Activated CD4-positive, alpha-beta T cell treated with anti-CD3 and anti-CD28 coated beads for 1 hour (primary cell): Measurements from ENCODE around the gene FSD1L.
"Not testable (repeated sequence)": the region's sequence is repeated elsewhere in the genome, so short reads cannot be mapped to it uniquely, and the experiment has no call there.

Experiments used
- DNase-seq: peaks from one replicate; pipeline ENCODE4 v3.0.0-alpha.2; 2020

The FSD1L gene

DNA sequence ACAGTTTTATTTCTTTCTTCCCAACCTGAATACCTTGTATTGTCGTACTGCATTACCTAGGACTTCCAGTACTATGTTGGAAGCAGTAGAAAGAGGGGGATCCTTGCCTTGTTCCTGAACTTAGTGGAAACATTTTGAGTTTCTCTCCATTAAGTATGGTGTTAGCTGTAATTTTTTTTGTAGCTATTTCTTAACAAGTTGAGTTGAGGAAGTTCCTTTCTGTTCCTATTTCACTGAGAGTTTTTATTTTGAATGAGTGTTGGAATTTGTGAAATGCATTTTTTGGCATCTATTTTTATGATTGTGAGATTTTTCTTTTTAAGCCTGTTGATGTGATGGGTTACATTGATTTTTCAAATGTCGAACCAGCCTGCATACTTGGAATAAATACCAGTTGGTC is 49.0 kb downstream of the FSD1L start:
- DNase-seq: no peak

DNA sequence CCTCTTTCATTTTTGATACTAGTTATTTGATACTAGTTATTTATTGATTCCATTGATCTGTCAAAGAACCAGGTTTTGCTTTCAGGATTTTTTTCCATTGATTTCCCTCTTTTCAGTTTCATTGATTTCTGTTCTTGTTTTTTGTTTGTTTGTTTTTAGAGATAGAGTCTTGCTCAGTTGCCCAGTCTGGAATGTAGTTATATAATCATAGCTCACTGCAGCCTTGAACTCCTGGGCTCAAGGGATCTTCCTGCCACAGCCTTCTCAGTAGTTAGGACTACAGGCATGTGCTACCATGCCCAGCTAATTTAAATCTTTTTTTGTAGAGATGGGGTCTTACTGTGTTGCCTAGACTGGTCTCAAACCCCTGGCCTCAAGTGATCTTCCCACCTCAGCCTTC is 49.9 kb downstream of the FSD1L start:
- DNase-seq: no peak

DNA sequence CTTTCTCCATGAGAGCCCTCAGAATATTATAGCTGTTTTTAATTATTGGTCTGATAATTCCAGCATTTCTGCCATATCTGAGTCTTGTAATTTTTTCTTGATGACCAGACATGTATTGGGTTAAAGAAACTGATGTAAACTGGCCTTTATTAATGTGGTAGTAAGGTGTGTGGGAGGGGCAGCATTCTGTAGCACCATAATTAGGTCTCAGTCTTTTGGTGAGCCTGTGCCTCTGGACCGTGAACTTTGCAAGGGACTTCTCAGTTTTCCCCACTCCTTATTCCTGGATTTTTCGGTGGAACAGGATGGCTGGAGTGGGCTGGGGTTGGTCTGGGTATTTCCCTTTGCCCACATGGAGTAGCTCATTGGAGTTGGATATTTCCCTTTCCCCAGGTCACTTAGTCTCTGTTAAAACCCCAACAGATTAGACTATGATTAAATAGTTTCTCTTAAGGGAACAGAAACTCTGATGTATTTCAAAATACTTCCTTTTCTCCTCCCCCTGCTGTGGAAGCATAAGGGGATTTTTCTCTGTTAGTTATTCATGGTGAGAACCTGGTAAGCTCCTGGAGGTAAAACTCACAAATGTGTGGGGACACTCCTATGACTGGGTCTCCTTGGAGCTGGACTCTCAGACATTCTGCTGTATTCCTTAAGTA is 52.4 kb downstream of the FSD1L start:
- DNase-seq: no peak

DNA sequence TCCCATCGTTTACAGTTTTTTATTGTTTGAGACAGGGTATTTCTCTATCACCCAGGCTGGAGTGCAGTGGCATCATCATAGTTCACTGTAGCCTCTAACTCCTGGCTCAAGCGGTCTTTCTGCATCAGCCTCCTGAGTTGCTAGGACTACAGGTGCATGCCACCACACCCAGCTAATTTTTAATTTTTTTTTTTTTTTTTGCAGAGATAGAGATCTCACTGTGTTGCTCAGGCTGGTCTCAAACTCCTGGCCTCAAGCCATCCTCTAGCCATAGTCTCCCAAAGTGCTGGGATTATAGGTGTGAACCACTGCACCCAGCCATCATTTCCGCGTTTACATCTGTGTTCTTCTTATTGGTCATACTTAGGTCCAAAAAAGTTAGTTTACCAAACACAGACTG is 53.6 kb downstream of the FSD1L start:
- DNase-seq: no peak

DNA sequence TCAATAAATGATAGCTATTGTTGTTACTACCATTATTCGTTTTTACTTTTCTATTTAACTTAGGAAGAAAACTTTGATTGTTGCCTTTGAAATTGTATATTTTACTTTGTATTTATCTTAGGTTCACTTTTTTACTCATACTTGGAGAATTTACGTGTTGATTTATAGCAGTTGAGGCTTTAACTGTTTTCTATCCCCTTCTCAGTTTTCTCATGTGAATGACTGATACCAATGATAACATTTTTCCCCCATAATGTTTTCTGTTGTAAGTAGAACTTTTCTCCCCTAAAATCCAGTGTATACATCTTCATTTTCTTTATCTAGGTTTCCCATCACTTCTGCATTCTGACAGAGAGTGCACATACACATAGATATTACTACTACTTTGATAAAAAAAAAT is 54.4 kb downstream of the FSD1L start:
- no peak for DNase-seq

DNA sequence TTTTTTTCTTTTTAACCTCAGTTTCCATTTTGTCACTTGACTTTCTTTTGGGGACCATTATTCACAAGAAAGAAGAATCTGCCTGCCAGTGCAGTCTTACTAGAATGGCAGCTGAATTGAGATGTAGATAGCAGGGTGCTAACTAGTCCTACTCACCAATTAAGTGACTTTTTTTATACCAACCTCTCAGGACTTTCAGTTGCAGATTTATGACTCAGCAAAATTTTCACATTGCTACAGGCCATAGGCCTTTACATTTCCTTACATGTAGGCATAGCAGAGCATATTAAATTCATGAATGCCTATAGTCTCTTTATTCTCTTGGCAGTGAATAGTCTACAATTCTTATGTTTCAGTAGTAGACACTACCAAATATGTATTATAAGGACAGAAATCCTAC is 56.0 kb downstream of the FSD1L start:
- no peak for DNase-seq

DNA sequence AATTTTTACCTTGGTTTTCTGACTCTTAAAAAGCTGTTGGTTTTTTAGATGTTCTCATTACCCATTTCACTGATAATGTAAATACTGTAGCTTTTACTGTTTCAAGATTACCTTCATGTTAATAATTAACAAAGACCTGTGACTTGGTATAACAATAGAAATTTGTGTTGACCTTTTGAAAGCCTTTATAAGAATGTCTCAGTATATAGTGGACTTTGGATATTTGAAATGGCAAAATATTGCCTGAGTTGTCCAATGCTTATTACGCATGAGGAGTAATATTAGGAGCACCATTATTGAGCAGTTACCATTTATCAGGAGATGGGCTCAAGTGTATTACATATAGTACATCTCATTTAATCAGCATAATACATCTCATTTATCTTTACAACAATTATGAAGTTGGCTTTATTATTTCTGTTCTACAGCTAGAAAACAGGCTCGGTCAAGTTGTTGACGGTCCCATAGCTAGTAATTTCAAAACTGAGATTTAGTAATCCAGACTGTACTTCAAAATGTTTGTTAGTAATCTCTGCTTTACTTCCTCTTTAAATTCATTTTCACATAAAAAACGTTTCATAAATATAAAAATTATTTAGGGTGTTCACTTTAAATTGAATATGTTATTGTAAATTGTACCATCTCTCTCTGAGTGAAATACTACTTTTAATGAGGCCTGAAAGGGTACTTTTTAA is 59.4 kb downstream of the FSD1L start:
- no peak for DNase-seq

DNA sequence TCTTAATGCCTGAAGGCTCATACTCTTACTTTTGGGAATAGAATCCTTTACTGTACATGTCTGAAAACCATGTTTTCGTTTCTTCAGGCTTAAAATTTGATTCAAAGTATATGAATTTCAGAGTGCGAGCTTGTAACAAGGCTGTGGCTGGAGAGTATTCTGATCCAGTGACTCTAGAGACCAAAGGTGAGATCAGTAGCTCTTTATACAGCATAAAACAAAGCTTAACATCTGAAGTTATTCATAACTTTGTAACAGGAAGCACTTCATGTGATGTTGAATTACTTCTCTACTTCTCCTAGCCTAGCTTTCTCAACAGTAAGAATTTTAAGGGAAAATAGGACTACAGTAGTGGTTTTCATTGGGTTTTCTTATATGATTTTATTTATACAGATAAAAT is 60.7 kb downstream of the FSD1L start:
- DNase-seq: no peak

DNA sequence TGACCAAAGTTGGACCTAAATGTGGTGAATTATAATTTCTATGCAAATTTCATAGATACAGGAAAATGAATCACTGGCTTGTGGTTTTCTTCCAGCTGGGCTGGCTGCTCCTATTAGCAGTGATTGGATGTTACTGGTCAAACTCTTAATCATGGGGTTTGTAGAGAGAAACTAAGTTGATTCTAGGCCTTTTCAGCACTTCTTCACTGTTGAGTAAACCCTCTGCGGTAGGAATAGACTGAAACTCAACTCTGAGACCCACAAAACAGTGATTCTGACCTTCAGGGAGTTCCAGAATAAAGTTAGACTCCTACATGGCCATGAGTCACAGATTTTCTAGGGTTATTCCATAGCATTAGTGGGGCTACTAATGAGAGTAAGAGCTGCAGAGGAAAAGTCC is 62.2 kb downstream of the FSD1L start:
- DNase-seq: no peak

DNA sequence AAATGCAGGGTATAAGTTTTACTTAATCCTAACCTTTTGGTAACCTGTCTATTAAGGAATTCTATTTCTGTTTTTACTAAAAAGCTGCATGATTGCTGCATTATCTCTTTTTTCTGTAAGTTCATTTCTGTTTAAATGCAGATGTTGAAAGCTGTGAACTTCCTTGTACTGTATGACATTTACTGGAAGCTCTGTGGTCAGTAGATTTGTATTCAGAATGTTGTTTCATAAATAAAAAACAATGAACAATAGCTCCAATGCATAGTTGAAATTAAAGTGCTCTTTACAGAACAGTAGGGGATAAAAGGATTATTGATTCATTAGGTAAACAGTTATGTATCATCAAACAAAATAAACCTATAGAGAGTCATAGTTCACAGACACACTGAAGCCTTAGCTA is 63.6 kb downstream of the FSD1L start:
- DNase-seq: no peak

DNA sequence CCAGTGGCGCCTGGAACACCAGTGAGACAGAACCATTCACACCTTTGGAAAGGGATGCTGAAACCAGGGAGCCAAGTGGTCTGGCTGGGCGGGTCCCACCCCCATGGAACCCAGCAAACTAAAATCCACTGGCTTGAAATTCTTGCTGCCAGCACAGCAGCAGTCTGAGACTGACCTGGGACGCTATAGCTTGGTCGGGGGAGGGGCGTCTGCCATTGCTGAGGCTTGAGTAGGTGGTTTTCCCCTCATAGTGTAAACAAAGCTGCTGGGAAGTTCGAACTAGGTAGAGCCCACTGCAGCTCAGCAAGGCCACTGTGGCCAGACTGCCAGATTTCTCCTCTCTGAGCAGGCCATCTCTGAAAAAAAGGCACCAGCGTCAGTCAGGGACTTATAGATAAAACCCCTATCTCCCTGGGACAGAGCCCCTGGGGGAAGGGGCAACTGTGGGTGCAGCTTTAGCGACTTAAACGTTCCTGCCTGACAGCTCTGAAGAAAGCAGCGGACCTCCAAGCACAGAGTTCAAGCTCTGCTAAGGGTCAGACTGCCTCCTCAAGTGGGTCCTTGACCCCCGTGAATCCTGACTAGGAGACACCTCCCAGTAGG is 68.1 kb downstream of the FSD1L start:
- no peak for DNase-seq

DNA sequence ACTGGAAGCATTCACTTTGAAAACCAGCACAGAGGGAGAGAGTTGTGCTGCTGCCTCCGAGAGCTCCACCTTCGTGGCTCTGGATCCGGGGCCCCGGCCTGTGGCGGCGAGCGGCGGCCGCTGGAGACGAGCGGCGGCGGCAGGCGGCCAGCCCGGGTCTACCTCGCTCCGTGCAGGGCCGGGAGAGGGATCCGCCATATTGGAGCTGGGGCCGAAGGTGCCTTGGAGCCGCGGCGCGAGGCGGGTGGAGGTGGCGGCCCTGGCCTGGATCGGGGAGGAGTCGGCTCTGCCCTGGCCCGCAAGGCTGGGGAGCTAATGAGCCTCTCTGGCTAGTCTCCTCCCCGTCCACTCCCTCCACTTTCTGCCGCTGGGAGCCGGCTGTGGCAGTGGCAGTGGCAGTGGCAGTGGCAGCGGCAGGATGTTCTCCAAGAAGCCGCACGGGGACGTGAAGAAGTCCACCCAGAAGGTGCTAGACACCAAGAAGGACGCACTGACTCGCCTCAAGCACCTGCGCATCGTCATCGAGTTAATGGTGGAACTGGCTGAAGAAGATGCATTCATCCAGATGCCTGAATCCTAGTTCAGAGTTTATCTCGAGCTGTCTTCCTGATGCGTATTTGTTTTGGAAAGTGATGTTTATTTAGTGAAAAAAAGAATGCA is 72.0 kb downstream of the FSD1L start:
- DNase-seq: peak; percentile 10

DNA sequence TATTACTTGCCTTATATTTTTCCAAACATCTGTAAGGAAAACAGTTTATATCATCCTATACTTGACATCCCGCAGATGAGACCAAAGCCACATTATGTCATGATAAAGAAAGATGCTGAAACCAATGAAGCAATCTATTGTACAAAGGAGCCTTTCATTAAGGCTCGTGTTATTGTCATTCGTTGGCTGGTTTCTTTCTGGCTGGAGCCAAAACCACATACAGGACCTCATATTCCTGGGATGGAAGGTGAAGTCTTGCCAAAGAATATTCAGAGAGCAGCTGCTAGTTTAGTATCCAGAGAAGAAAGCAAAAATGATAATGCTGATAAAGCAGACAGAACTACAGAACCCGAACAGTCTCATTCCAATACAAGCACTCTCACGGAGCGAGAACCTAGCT is 73.2 kb downstream of the FSD1L start:
- not testable (repeated sequence) for DNase-seq

DNA sequence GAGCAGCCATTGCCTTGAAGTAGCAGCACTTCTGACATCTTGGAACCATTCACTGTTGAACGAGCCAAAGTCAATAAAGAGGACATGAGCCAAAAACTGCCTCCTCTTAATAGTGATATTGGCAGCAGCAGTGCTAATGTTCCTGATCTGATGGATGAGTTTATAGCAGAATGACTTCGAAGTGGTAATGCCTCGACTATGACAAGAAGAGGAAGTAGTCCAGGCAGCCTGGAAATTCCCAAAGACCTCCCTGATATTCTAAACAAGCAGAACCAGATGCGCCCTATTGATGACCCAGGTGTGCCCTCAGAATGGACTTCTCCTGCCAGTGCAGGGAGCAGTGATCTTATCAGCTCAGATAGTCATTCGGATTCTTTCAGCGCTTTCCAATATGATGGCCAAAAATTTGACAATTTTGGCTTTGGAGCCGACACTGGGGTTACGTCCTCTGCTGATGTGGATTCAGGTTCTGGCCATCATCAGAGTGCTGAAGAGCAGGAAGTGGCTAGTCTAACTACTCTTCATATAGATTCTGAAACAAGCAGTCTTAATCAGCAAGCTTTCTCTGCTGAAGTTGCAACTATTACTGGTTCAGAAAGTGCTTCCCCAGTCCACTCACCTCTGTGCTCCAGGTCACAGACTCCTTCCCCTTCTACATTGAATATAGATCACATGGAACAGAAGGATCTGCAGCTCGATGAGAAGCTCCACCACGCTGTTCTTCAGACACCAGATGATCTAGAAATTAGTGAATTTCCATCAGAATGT is 75.0 kb downstream of the FSD1L start:
- not testable (repeated sequence) for DNase-seq

DNA sequence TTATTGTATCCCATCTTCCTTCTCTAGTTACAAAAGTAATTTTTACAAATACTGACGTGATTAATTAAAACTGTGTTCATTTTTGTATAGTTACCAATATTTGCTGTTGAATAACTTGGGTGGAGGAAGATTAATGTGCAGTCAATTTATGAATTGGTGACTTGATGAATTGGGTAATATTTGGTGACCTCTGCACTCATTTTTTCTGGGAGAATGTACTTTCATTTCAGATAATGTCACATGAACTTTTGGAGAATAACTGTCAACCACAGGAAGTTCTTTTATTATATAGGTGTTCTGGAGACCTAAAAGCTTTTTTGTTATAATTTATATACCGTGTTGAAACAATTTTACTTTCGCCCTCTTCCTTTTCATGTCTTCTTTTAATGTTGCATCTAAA is 83.7 kb downstream of the FSD1L start:
- no peak for DNase-seq

DNA sequence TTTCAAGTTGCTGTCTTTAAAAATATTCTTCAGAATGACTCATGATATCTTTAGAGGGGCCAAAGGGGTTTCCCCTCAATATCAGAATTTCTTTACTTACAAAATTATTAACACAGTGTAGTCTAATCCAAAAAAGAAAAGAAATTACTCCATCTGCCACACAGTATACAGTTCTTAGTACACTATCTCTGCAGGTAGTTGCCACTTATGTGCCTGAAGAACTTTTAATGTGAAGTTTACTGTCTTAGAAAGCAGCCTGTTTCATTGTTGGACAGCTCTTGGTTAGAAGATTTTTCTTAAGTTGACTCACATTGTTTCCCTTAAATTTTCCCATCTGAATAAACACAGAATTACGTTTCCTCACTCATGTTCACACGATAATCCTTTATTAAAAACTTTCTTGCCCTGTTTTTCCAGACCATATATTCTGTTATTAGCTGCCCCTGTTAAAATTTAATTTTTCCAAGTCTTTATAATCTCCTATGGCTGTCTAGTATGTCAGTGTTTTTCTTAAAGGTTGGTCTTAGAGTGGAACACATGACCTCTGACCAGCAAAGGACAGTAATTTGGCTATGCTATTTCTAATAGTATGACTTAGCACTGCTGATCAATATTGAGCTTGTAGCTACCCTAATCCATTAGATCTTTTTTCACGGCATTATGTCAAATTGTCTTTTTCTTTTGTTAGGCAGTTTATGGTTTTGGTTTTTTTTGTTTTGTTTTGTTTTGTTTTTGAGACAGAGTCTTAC is 88.3 kb downstream of the FSD1L start:
- no peak for DNase-seq

DNA sequence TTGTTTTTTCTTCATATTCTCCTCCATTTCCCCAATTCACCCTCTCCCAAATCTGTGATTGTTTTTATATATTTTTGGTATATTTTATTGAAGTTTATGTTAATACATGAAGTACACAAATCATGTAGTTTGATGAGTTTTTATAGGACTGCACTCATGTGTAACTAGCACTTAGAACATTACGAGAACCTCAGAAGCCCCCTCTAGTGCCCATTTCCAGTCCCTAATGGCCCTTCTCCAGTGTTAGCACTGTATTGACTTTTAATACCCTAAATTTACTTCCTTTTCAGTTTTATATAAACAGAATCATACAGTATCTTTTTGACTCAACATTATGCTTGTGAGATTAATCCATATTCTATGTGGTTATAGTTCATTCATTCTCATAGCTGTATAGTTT is 91.6 kb downstream of the FSD1L start:
- no peak for DNase-seq

DNA sequence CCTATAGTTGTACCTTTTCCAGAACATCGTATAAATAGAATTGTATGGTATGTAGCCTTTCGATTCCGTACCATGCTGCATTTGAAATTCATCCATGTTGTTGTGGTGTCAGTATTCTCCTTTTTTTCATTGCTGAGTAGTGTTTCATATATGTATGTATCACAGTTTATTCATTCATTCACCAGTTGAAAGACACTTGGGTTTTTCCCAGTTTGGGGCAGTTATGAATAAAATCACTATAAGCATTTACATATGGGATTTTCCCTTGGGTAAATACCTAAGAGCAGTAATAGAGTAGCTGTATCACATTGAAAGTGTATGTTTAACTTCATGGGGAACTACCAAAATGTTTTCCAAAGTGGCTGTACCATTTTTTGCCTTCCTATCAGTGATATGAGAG is 94.0 kb downstream of the FSD1L start:
- DNase-seq: no peak

DNA sequence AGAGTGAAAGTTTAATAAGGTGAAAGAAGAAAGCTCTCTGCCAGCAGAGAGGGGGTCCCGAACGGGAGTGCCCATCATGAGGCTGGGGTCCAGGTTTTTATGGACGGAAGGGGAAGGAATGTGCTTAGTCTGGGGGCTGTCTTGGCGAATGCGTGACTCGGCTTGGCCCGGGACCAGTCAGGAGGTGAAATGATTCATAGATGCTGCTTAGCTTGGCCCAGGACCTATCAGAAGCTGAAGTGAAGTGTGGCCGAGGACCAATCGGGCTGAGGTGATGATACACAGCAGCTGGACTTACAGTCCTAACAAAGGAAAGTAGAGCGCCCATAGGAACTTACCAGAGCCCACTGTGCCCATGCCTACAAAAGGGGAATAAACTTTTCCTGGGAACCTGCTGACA is 106.2 kb downstream of the FSD1L start:
- DNase-seq: no peak

DNA sequence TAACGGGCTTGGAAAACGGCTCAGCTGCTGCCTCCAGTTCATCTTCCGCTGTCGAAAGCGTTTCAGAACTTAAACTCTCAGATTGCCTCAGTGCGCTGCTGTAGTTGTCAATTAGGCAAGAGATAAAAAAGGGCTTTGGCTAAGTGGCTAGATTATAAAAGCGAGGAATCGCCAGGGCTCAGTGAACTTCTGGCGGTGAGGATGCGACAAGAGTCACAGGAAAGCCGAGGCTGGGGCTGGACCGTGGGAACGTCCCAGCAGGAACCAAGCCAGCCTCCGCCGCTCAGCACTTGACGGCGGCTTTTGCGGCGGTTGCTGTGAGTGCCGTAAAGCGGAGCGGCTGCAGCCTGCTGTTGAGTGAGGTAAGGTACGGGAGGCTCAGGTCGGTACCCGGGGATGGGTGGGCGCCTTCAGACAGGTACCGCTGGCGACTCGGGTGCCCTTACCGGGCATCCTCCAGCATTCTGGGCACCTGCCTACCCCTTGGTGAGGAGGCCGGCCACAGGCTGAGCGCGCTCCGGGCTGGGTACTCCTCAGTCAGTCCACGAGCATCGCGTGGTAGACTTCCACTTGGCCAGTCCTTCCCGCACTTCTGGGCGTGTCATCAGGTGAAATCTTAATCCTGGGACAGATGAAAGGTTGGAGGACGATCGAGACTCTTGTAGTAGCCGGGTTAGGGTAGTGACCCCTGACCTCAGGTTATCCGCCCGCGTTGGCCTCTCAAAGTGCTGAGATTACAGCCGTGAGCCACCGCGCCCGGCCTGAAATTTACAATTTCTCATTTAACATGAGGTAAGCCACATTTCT is 110.2 kb downstream of the FSD1L start, which contains the start of gene FKTN:
Gene FKTN, plus strand, starts transcription at position 328 of the 807 bp plus-strand sequence. CDS start 16,902 bp downstream, outside the sequence.
- DNase-seq: peak; percentile 67

DNA sequence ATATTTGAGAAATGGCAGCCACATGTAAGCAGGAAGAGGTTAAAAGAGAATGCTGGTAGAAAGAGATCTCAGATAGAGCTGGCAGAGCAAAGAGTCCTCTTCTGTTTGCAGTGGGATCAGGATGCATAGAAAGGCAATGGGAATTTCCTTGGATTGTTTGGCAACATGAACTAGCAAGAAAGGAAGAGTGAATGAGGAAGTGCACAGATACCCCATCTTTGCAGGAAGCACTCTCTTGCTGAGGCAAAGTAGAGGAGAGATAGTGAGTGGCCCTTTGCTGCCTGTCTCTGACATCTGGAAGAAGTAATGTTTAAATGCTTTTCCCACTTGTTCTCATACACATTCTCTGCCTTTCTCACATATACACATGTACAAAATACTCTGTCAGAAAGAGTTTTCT is 124.6 kb downstream of the FSD1L start:
- no peak for DNase-seq
